Panc1 (cell line): Measurements from ENCODE around the gene ITPR3. TPM values are rescaled to one million over a fixed set of nuclear protein-coding genes. Genes with fewer than 3 reads are reported as not detected.

Experiments used
- ATAC-seq: fragments of 200-7000 bp; cut with Tn5 transposase; 2 replicates; pipeline ENCODE4 v1.9.1; 2020; ENCODE audit warnings: mild to moderate bottlenecking, moderate library complexity
- BruUV-seq: library from RNA; stranded (reverse); fragments of 400-500 nt; replicated peaks from 2 replicates; lab custom pipeline; 2021; lab: Mats Ljungman, UMichigan
- CTCF ChIA-PET: fragments of 300-600 bp; sonication (Branson Sonifier 250); formaldehyde crosslinking; loops from one replicate; lab custom pipeline; 2022; ENCODE audit warnings: antibody characterized with exemption; lab: Charles Lee
- POLR2A ChIA-PET: fragments of 300-600 bp; sonication (Branson Sonifier 250); formaldehyde crosslinking; loops from one replicate; lab custom pipeline; 2022; ENCODE audit warnings: antibody characterized with exemption; lab: Charles Lee
- DNase-seq: peaks from one replicate; pipeline ENCODE4 v3.0.0-alpha.2; 2010; ENCODE audit warnings: low read depth, low spot score
- H3K27ac ChIP-seq: 2 replicates; pipeline ENCODE4 v1.5.1; 2011; ENCODE audit warnings: mild to moderate bottlenecking, low read length, inconsistent platforms
- H3K27me3 ChIP-seq: fragments of 200-500 bp; sonication (Bioruptor generic); 2 replicates; pipeline ENCODE4 v1.6.0; 2014; ENCODE audit warnings: low read length, inconsistent platforms; ENCODE audit not compliant: control insufficient read depth, insufficient read depth
- H3K36me3 ChIP-seq: fragments of 200-500 bp; sonication (Bioruptor generic); 2 replicates; pipeline ENCODE4 v1.5.1; 2014; ENCODE audit warnings: inconsistent platforms, mild to moderate bottlenecking, low read length, moderate library complexity; ENCODE audit not compliant: control insufficient read depth, insufficient read depth
- H3K4me1 ChIP-seq: 2 replicates; pipeline ENCODE4 v1.5.1; 2011; ENCODE audit warnings: inconsistent platforms, mild to moderate bottlenecking, low read length, moderate library complexity; ENCODE audit not compliant: control insufficient read depth, insufficient read depth
- H3K4me3 ChIP-seq, 2 experiments: 2 replicates each; pipeline ENCODE4 v1.5.1; 2011 to 2012; ENCODE audit warnings: low read depth in 2 of 2, low read length in 2 of 2, mild to moderate bottlenecking in 2 of 2, inconsistent platforms in 1 of 2, moderate library complexity in 1 of 2
- H3K9me3 ChIP-seq: fragments of 200-500 bp; sonication (Bioruptor generic); 2 replicates; pipeline ENCODE4 v1.5.1; 2014; ENCODE audit warnings: low read depth, mild to moderate bottlenecking, inconsistent platforms, low read length, moderate library complexity; ENCODE audit not compliant: control insufficient read depth, insufficient read depth
- CTCF ChIP-seq: fragments of 450-650 bp; IDR thresholded peaks from 2 replicates; pipeline ENCODE4 v1.5.1; 2017; ENCODE audit warnings: mild to moderate bottlenecking
- POLR2AphosphoS5 ChIP-seq: IDR thresholded peaks from 2 replicates; pipeline ENCODE4 v1.6.1; 2012; ENCODE audit warnings: mild to moderate bottlenecking, low read depth, low read length, moderate library complexity
- SIN3A ChIP-seq: IDR thresholded peaks from 2 replicates; pipeline ENCODE4 v1.6.1; 2012; ENCODE audit warnings: low read depth, mild to moderate bottlenecking, low read length, moderate library complexity, borderline replicate concordance; ENCODE audit not compliant: insufficient read depth
- TCF7L2 ChIP-seq: IDR thresholded peaks from 2 replicates; pipeline ENCODE4 v1.6.1; 2011; ENCODE audit warnings: mild to moderate bottlenecking, low read depth, low read length, inconsistent platforms
- in situ Hi-C: cut with HindIII; loops from 2 replicates; pipeline ENCODE4 v1.10.0; 2016; ENCODE audit warnings: low sequenced_read_pairs, low pct_unique_long_range_greater_than_20kb
- intact Hi-C: fragments of 100-400 bp; cut with micrococcal nuclease; formaldehyde crosslinking; loops from one replicate; pipeline ENCODE4 v1.10.0; 2022; ENCODE audit not compliant: unreplicated experiment
- total RNA-seq: library from RNA; stranded (reverse); gene quantifications from one replicate; pipeline ENCODE4 v1.2.1, GENCODE V29; 2021; ENCODE audit not compliant: unreplicated experiment
- TF ChIP-seq, protein P1 (sequence below), 2 experiments: IDR thresholded peaks; 2 replicates each; pipeline ENCODE4 v1.6.1; 2011 to 2012; ENCODE audit warnings: low read depth in 2 of 2, control low read depth in 1 of 2, low read length in 1 of 2, mild to moderate bottlenecking in 1 of 2, moderate library complexity in 1 of 2; ENCODE audit not compliant: insufficient read depth in 1 of 2

The ITPR3 gene
- total RNA-seq, 1 experiment from 2014 or later: 65.8 TPM

- Histone ChIP-seq H3K27ac (no peak overlapping the region), H3K4me1 (peaks cover 7% of the 10 kb centered on the region), H3K4me3 (no peak overlapping the region), H3K27me3 (no peaks in the 10 kb centered on the region), H3K36me3 (0 out of 2 replicates have a peak, but pooled peaks cover 2% of the 10 kb centered on the region), H3K9me3 (no peaks in the 10 kb centered on the region)
- ATAC-seq (no peak), DNase-seq (no peak)
- in situ Hi-C loops: no loop called here
- no peak for TF ChIP-seq TCF7L2
- no peak for TF ChIP-seq SIN3A
- no peak for TF ChIP-seq POLR2AphosphoS5
- no peak for TF ChIP-seq CTCF
- TF ChIP-seq, protein P1, sequence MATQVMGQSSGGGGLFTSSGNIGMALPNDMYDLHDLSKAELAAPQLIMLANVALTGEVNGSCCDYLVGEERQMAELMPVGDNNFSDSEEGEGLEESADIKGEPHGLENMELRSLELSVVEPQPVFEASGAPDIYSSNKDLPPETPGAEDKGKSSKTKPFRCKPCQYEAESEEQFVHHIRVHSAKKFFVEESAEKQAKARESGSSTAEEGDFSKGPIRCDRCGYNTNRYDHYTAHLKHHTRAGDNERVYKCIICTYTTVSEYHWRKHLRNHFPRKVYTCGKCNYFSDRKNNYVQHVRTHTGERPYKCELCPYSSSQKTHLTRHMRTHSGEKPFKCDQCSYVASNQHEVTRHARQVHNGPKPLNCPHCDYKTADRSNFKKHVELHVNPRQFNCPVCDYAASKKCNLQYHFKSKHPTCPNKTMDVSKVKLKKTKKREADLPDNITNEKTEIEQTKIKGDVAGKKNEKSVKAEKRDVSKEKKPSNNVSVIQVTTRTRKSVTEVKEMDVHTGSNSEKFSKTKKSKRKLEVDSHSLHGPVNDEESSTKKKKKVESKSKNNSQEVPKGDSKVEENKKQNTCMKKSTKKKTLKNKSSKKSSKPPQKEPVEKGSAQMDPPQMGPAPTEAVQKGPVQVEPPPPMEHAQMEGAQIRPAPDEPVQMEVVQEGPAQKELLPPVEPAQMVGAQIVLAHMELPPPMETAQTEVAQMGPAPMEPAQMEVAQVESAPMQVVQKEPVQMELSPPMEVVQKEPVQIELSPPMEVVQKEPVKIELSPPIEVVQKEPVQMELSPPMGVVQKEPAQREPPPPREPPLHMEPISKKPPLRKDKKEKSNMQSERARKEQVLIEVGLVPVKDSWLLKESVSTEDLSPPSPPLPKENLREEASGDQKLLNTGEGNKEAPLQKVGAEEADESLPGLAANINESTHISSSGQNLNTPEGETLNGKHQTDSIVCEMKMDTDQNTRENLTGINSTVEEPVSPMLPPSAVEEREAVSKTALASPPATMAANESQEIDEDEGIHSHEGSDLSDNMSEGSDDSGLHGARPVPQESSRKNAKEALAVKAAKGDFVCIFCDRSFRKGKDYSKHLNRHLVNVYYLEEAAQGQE (IDR thresholded peaks at IDR 0.05; ENCODE audit: insufficient read depth in 1 of 2, low read depth in 2 of 2, low read length in 1 of 2): no peak
- ChIA-PET POLR2A (no interaction called here), CTCF (no interaction called here)
- no TSS peak for BruUV-seq
- intact Hi-C loops: no loop called here
Measured at GRCh38 chr6:33686981-33687975, 66.2 kb downstream of the ITPR3 start.

DNA sequence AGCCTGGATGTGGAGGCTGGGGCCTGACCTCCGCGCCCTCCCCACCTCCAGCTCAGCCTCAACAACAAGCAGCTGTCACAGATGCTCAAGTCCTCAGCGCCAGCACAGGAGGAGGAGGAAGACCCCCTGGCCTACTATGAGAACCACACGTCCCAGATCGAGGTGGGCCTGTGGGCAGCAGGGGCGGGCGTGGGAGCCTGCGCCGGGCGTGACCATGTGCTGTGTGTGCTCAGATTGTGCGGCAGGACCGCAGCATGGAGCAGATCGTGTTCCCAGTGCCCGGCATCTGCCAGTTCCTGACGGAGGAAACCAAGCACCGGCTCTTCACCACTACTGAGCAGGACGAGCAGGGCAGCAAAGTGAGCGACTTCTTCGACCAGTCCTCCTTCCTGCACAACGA, 66.9 kb downstream of the ITPR3 start:
- no TSS peak for BruUV-seq
- in situ Hi-C loops: no loop called here
- intact Hi-C loops: no loop called here
- POLR2A ChIA-PET: no interaction called here
- no peaks in the 10 kb centered on the region for H3K27me3 ChIP-seq
- no peak overlapping the region for H3K4me3 ChIP-seq
- CTCF ChIA-PET: no interaction called here
- DNase-seq (no peak), ATAC-seq (no peak)
- peaks cover 12% of the 10 kb centered on the region for H3K4me1 ChIP-seq
- H3K9me3 ChIP-seq: no peaks in the 10 kb centered on the region
- no peak for TF ChIP-seq CTCF
- TF ChIP-seq, protein P1 (IDR thresholded peaks at IDR 0.05; ENCODE audit: insufficient read depth in 1 of 2, low read depth in 2 of 2, low read length in 1 of 2): no peak
- no peak for TF ChIP-seq TCF7L2
- no peak for TF ChIP-seq SIN3A
- no peak for TF ChIP-seq POLR2AphosphoS5
- H3K27ac ChIP-seq: no peak overlapping the region
- H3K36me3 ChIP-seq: 0 out of 2 replicates have a peak, but pooled peaks cover 2% of the 10 kb centered on the region
